HL-60 (cell line): Measurements from ENCODE around the gene UBTD2.

Experiments
- DNase-seq, 2 experiments: peaks; one replicate each; pipeline ENCODE4 v3.0.0-alpha.2; 2010 to 2020; ENCODE audit warnings: low read depth in 1 of 2, low spot score in 1 of 2
- H3K27ac ChIP-seq: fragments of 250-450 bp; sonication (Bioruptor Pico); replicated peaks from 2 replicates; pipeline ENCODE4 v1.5.1; 2020; ENCODE audit warnings: mild to moderate bottlenecking, moderate library complexity
- H3K27me3 ChIP-seq: fragments of 250-450 bp; sonication (Bioruptor Pico); 2 replicates; pipeline ENCODE4 v1.5.1; 2021; ENCODE audit warnings: mild to moderate bottlenecking, moderate library complexity; ENCODE audit not compliant: insufficient read depth, poor library complexity, severe bottlenecking
- H3K4me3 ChIP-seq: replicated peaks from 2 replicates; pipeline ENCODE4 v1.5.1; 2011; ENCODE audit warnings: mild to moderate bottlenecking, control low read depth, low read length; ENCODE audit not compliant: insufficient read depth
- GABPA ChIP-seq: IDR thresholded peaks from 2 replicates; pipeline ENCODE4 v1.6.1; 2012; ENCODE audit warnings: low read depth
- POLR2AphosphoS5 ChIP-seq: IDR thresholded peaks from 2 replicates; pipeline ENCODE4 v1.6.1; 2012; ENCODE audit warnings: low read depth
- SPI1 ChIP-seq: IDR thresholded peaks from 2 replicates; pipeline ENCODE4 v1.6.1; 2012; ENCODE audit warnings: low read depth, mild to moderate bottlenecking, borderline replicate concordance
- TF ChIP-seq, protein P1 (sequence below): IDR thresholded peaks from one replicate; pipeline ENCODE4 v1.5.1; 2011; ENCODE audit warnings: low read length, control low read depth, inconsistent platforms; ENCODE audit not compliant: insufficient read depth
- TF ChIP-seq, protein P2 (sequence below): IDR thresholded peaks from 2 replicates; pipeline ENCODE4 v1.6.1; 2012; ENCODE audit warnings: low read depth; ENCODE audit not compliant: insufficient replicate concordance

The UBTD2 gene

DNA sequence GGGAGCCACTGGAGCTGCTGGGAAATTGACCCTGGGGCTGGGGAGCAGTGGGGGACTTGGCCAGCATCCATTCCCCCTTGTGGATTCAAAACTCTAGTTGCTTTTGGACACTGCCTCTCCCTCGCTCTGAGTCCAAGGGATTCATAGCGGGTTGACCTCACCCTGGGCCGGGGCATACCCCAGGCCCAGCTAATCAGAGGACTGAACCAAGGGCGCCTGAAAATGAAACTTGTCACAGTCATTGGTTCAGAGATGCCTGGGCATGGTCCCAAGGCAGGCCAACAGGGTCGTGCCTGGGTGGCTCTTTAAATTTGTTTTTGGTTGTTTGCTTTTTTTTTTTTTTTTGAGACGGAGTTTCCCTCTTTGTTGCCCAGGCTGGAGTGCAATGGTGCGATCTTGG is 118.1 kb downstream of the UBTD2 start:
- Histone ChIP-seq H3K27me3 (no peaks in the 10 kb centered on the region), H3K27ac (no peak overlapping the region), H3K4me3 (no peak overlapping the region)
- no peak for DNase-seq
- no peak for TF ChIP-seq SPI1
- no peak for TF ChIP-seq GABPA
- TF ChIP-seq, protein P1, sequence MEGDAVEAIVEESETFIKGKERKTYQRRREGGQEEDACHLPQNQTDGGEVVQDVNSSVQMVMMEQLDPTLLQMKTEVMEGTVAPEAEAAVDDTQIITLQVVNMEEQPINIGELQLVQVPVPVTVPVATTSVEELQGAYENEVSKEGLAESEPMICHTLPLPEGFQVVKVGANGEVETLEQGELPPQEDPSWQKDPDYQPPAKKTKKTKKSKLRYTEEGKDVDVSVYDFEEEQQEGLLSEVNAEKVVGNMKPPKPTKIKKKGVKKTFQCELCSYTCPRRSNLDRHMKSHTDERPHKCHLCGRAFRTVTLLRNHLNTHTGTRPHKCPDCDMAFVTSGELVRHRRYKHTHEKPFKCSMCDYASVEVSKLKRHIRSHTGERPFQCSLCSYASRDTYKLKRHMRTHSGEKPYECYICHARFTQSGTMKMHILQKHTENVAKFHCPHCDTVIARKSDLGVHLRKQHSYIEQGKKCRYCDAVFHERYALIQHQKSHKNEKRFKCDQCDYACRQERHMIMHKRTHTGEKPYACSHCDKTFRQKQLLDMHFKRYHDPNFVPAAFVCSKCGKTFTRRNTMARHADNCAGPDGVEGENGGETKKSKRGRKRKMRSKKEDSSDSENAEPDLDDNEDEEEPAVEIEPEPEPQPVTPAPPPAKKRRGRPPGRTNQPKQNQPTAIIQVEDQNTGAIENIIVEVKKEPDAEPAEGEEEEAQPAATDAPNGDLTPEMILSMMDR = no peak
- TF ChIP-seq, protein P2, sequence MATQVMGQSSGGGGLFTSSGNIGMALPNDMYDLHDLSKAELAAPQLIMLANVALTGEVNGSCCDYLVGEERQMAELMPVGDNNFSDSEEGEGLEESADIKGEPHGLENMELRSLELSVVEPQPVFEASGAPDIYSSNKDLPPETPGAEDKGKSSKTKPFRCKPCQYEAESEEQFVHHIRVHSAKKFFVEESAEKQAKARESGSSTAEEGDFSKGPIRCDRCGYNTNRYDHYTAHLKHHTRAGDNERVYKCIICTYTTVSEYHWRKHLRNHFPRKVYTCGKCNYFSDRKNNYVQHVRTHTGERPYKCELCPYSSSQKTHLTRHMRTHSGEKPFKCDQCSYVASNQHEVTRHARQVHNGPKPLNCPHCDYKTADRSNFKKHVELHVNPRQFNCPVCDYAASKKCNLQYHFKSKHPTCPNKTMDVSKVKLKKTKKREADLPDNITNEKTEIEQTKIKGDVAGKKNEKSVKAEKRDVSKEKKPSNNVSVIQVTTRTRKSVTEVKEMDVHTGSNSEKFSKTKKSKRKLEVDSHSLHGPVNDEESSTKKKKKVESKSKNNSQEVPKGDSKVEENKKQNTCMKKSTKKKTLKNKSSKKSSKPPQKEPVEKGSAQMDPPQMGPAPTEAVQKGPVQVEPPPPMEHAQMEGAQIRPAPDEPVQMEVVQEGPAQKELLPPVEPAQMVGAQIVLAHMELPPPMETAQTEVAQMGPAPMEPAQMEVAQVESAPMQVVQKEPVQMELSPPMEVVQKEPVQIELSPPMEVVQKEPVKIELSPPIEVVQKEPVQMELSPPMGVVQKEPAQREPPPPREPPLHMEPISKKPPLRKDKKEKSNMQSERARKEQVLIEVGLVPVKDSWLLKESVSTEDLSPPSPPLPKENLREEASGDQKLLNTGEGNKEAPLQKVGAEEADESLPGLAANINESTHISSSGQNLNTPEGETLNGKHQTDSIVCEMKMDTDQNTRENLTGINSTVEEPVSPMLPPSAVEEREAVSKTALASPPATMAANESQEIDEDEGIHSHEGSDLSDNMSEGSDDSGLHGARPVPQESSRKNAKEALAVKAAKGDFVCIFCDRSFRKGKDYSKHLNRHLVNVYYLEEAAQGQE = no peak

DNA sequence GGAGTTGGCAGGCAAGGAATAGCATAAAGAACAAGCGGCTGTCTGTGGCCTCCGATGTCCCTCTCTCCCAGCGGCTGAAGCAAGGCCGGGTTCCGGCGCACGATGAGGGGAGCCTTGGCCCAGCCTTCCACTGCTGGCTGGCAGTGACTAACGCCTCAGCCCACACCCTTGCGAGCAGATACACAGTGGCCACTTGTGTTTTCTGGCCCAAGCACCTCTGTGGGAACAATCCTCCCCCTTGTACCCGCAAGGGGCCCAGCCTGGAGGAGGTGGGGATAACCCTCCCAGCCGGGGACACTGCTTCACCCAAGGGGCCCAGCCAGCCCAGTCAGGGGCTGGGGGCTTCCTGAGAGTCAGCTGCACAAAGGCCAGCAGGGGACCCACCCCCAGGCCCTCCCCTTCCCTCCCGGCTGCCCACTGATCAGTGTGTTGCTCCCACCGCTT is 118.8 kb downstream of the UBTD2 start:
- Histone ChIP-seq H3K4me3 (no peak overlapping the region), H3K27ac (no peak overlapping the region), H3K27me3 (no peaks in the 10 kb centered on the region)
- no peak for TF ChIP-seq GABPA
- TF ChIP-seq SPI1 = no peak
- TF ChIP-seq POLR2AphosphoS5 = no peak
- TF ChIP-seq, protein P1 = no peak
- TF ChIP-seq, protein P2 = no peak
- no peak for DNase-seq

DNA sequence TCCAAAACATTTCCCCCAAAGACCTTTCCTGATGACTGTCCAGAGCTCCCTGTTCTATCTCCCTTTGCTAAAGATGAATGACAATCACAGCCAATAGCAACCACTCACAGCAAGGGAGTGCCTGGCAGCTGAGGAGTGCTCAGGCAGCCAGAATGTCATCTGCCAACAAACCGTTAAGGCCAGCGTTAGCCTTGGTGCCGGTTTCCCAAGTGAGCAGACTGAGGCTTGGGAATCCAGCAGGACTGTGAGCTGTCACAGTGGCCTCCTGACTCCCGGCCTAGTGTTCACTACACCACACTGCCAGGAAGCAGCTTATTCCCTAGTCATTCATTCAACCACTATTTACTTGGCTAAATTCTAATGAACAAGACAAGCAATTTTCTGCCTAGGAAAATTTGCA is 120.2 kb downstream of the UBTD2 start:
- TF ChIP-seq SPI1 (no peak), GABPA (no peak), POLR2AphosphoS5 (no peak)
- TF ChIP-seq, protein P1 = no peak
- TF ChIP-seq, protein P2 = no peak
- no peak for DNase-seq
- Histone ChIP-seq H3K27ac (no peak overlapping the region), H3K27me3 (no peaks in the 10 kb centered on the region), H3K4me3 (no peak overlapping the region)
